GM10266 (cell line): ENCODE measurements around the gene NCAPD3.
"Not testable (repeated sequence)": the region's sequence is repeated elsewhere in the genome, so short reads cannot be mapped to it uniquely, and the experiment has no call there.

Source experiments
- DNase-seq: peaks from one replicate; pipeline ENCODE4 v3.0.0; 2012; ENCODE audit errors: extremely low spot score
- TF ChIP-seq, protein P1 (sequence below): IDR thresholded peaks from 2 replicates; pipeline ENCODE4 v1.5.1; 2012; ENCODE audit warnings: mild to moderate bottlenecking, low read depth; ENCODE audit not compliant: control insufficient read depth, insufficient read depth; ENCODE audit errors: missing control alignments

NCAPD3 gene

DNA sequence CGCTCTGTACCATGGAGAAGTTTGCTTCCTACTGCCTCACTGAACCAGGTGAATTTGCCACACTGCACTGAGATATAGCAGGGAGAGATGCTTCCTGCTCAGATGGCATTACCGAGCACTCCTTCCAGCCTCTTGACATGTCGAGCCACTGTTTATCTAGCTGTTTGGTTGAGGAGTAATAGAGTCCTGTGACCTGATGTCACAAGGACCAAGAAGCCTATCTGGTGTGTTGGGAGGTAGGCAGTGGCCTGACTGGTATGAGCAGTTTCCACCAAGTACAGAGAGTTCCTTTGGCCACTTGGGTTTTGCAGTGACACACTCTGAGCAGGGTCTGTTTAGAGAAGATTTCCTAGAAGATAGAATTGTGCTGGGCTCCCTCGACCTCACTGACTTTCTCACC lies 34.8 kb upstream of the NCAPD3 start:
- TF ChIP-seq, protein P1, sequence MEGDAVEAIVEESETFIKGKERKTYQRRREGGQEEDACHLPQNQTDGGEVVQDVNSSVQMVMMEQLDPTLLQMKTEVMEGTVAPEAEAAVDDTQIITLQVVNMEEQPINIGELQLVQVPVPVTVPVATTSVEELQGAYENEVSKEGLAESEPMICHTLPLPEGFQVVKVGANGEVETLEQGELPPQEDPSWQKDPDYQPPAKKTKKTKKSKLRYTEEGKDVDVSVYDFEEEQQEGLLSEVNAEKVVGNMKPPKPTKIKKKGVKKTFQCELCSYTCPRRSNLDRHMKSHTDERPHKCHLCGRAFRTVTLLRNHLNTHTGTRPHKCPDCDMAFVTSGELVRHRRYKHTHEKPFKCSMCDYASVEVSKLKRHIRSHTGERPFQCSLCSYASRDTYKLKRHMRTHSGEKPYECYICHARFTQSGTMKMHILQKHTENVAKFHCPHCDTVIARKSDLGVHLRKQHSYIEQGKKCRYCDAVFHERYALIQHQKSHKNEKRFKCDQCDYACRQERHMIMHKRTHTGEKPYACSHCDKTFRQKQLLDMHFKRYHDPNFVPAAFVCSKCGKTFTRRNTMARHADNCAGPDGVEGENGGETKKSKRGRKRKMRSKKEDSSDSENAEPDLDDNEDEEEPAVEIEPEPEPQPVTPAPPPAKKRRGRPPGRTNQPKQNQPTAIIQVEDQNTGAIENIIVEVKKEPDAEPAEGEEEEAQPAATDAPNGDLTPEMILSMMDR: no peak
- no peak for DNase-seq

DNA sequence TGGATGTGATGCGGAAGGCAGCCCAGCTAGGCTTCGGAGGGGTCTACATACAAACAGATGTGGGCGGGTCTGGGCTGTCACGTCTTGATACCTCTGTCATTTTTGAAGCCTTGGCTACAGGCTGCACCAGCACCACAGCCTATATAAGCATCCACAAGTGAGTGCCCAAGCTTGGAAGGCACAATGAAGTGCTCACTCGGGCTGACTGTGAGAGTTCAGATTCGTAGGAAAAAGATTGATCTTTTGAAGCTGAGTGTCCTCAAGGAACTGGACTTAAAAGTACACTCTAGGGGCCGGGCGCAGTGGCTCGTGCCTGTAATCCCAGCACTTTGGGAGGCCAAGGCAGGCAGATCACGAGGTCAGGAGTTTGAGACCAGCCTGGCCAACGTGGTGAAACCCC lies 33.3 kb upstream of the NCAPD3 start:
- TF ChIP-seq, protein P1: no peak
- no peak for DNase-seq

DNA sequence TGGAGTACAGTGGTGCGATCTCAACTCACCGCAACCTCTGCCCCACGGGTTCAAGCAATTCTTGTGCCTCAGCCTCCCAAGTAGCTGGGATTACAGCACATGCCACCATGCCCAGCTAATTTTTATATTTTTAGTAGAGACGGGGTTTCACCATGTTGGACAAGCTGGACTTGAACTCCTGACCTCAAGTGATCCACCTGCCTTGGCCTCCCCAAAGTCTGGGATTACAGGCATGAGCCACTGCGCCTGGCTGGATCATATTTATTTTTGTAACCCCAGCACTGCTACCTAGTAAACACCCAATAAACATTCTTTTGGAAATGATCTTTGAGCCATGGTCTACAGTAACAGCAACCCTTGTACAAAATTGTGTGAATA lies 31.4 kb upstream of the NCAPD3 start:
- not testable (repeated sequence) for DNase-seq

DNA sequence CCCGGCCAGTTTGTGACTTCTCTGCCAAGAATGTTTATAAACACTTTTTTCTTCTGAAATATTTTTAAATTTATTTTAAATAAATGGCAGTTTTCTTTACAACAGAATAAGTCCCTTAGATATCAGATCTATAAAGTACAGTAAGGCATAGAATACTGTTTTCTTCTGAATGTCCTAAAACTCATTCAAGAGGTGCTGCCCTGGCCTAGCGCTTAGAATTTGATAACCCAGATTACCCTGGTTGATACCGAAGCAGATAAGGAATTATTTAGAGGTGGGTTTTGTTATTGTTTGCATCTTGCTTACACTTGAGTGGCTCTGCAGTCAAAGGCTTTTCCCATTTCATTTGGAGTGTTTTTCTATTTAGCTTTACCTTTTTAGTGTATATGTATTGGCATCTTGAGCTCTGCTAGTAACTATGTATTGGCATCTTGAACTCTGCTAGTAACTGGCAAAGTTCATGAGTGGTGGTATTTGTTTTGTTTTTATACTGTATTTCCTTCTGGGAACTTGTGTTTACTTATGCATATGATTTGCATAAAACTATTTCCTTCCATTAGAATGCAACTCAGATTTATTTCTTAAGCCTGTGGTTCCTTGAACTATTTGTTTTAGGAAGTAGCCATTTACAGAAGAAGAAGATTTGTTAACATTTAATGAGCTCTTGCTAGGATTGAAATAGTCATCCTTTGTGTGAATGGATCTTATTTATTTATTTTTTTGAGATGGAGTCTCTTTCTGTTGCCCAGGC lies 30.8 kb upstream of the NCAPD3 start:
- no peak for DNase-seq
- TF ChIP-seq, protein P1: no peak

DNA sequence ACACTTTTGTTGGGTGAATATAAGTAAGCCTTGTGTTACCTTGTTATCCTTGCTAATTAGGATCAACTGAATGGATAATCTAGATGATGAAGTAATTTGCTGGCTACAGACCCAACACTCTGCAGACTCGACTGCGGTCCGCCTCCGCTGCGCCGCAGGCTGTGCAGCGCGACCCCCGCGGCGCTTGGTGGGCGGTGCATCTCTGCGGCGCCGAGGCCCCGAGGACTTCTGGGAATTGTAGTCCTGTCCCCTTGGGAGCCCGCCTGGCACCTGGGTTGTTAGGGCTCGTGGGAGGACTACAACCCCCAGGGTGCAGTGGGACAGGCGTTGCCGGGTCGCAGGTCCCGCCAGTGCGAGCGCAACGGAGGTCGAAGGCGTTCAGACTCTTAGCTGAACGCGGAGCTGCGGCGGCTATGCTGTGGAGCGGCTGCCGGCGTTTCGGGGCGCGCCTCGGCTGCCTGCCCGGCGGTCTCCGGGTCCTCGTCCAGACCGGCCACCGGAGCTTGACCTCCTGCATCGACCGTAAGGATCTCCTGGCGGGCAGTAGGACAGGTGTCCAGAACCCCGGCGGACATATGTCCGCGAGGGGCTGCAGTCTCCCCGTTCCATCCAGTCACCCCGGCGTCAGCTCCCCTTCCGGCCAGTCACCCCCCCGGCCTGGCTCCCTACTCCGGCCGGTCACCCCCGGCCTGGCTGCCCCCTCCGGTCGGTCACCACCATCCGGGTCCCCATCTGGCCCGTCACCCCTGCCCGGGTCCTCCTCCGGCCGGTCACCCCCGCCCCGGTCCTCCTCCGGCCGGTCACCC lies 29.6 kb upstream of the NCAPD3 start, which contains the start of the genes ACAD8 and THYN1:
Gene ACAD8 (plus strand): TSS at position 381 of the 806 bp plus-strand sequence. CDS start 33 bp downstream, at position 414.
Gene THYN1 (minus strand): TSS at position 165 of the 806 bp plus-strand sequence. CDS start 470 bp downstream, outside the sequence.
- DNase-seq: peak; percentile 97
- TF ChIP-seq, protein P1: no peak

DNA sequence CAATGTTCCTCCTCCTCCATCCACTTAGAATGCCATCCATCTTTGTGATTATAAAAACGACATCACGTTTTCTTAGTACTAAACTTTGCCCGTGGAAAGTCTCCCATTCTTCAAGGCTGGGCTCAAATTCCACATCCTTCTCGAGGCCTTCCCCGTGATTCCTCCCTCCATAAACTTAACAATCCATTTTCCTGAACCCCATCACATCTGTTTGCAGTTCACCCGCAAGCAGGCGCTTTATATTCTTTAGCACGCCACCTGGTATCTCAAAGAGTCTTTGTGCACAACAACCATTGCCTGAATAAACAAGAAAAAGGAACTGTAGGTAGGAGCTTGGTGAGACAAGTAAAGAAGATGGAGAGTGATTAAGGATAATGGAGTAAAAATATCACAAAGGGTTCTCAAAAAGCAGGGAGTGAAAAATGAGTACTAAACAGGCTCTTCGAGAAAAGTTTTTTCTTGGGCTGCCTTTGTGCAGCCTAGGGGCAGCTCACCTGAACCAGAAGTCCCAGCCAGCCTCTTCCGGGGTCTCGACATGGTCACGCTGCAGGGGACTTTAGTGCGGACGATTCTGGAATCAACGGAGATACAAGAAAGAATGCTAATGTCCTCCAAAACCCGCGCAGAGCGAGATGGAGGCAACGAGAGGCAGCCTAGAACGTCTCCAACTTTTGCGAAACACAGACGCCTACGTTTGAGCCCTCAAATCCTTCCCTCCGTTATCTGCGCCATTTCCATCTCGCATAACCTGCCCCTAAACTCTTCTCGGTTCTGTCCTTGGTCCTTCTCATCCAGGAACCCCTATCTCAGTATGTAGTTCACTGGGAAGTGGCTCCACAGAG lies 28.8 kb upstream of the NCAPD3 start:
- TF ChIP-seq, protein P1: no peak
- DNase-seq: peak; percentile 35

DNA sequence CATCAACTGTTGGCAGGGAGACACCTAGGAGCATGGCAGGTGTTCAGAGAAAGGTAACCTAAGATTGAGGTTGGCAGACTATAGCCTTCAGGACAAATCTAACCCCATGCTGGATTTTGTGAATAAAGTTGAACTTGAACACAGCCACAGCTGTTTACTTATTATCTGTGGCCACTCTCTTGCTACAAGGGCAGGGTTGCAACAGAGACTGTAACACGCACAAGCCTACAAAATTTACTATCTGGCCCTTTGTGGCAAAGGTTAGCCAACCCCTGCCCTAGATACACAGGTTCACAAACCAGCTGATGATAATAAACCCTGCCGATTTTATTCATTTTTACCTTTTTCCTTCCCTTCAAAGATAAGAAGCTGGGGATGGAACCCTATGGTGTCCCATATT lies 26.9 kb upstream of the NCAPD3 start:
- DNase-seq: no peak
- TF ChIP-seq, protein P1: no peak
